Measurements from ENCODE around the gene SMPD3. TPM values are rescaled to one million over a fixed set of nuclear protein-coding genes. Genes with fewer than 3 reads are reported as not detected.

Gene SMPD3
- total and polyA plus RNA-seq, 9 of the 15 experiments (the other 6 are each of a cell fraction or from before 2014, with no cell fraction given): 0.03 to 1.2 (median 0.18) TPM

GRCh38 chr16:68486502-68487202 is 38.3 kb upstream of the SMPD3 start:
- in situ Hi-C loops (cut with MboI) (no loop called here), intact Hi-C loops (cut with micrococcal nuclease) (no loop called here)
- no peak overlapping the region for H3K9ac ChIP-seq (ENCODE audit: insufficient read depth in 1 of 2, low read depth in 2 of 2, low read length in 2 of 2)
- H3K4me3 ChIP-seq: no peak overlapping the region
- ATAC-seq (no peak), FAIRE-seq (no peak), DNase-seq (ENCODE audit: extremely low read depth in 1 of 4, low spot score in 3 of 4) (no peak)
- BruUV-seq (replicated peaks): no TSS peak
- no peaks in the 10 kb centered on the region for H3K9me1 ChIP-seq (ENCODE audit: control insufficient read depth, insufficient read depth, low read length)
- no peak overlapping the region for H2AFZ ChIP-seq (ENCODE audit: low read depth, low read length)
- no peak overlapping the region for H3K4me2 ChIP-seq (ENCODE audit: insufficient read depth, low read length)
- H4K20me1 ChIP-seq (replicated peaks; ENCODE audit: control insufficient read depth, insufficient read depth, low read length): no peaks in the 10 kb centered on the region; the same call in 1 of the 2 replicates
- H3K27ac ChIP-seq (ENCODE audit: extremely low read depth, low read depth, low read length): no peak overlapping the region
- ChIA-PET CTCF (ENCODE audit: low intra/inter-chr PET ratio) (no interaction called here), POLR2A (interaction anchor here (0.6 kb wide), 1 partner anchor 12 kb away, joined by 3 read pairs; no protein-coding TSS in a partner anchor)
- 0% methylated on average over 4 of the region's 4 CpGs for WGBS (ENCODE audit: insufficient coverage, low coverage, missing lambda C conversion rate)
- H3K79me2 ChIP-seq (ENCODE audit: control insufficient read depth, insufficient read depth, low read length): no peaks in the 10 kb centered on the region
- H3K27me3 ChIP-seq (ENCODE audit: control insufficient read depth in 2 of 2, insufficient read depth in 2 of 2, low read length in 2 of 2): peaks cover 2 to 40% of the 10 kb centered on the region in 2 experiments; a peak in 3 of 5 replicates
- no peaks in the 10 kb centered on the region for H3K36me3 ChIP-seq (ENCODE audit: control insufficient read depth, insufficient read depth, low read length)
- no peaks in the 10 kb centered on the region for H3K9me3 ChIP-seq (replicated peaks; ENCODE audit: control insufficient read depth, insufficient read depth, low read depth, low read length)
- H3K4me1 ChIP-seq (replicated peaks in 1 of 2; ENCODE audit: control insufficient read depth in 2 of 2, insufficient read depth in 2 of 2, low read length in 2 of 2): no peaks in the 10 kb centered on the region
- no peak for TF ChIP-seq HMGXB4 (CRISPR knock-in tag; IDR thresholded peaks at IDR 0.05)
- no peak for TF ChIP-seq SP1 (CRISPR knock-in tag; IDR thresholded peaks at IDR 0.05)
- no peak for TF ChIP-seq NFIC (IDR thresholded peaks at IDR 0.05)
- TF ChIP-seq MAFG (tag; conservative IDR thresholded peaks at IDR 0.05): no peak
- no peak for TF ChIP-seq ZNF280A (IDR thresholded peaks at IDR 0.05; ENCODE audit: low read depth, partially characterized antibody)
- TF ChIP-seq ZNF217 (CRISPR knock-in tag; IDR thresholded peaks at IDR 0.05): no peak
- TF ChIP-seq FOXA3 (CRISPR knock-in tag; conservative IDR thresholded peaks at IDR 0.05 in 1 of 2, IDR thresholded peaks at IDR 0.05 in 1 of 2): no peak
- TF ChIP-seq FOXK1 (CRISPR knock-in tag; IDR thresholded peaks at IDR 0.05; ENCODE audit: borderline replicate concordance): no peak
- no peak for TF ChIP-seq SMAD4 (CRISPR knock-in tag; conservative IDR thresholded peaks at IDR 0.05)
- TF ChIP-seq ZNF212 (CRISPR knock-in tag; IDR thresholded peaks at IDR 0.05): no peak
- TF ChIP-seq ARNT (IDR thresholded peaks at IDR 0.05): no peak
- no peak for TF ChIP-seq IRF1 (CRISPR knock-in tag; IDR thresholded peaks at IDR 0.05; ENCODE audit: borderline replicate concordance)
- TF ChIP-seq, protein P1, sequence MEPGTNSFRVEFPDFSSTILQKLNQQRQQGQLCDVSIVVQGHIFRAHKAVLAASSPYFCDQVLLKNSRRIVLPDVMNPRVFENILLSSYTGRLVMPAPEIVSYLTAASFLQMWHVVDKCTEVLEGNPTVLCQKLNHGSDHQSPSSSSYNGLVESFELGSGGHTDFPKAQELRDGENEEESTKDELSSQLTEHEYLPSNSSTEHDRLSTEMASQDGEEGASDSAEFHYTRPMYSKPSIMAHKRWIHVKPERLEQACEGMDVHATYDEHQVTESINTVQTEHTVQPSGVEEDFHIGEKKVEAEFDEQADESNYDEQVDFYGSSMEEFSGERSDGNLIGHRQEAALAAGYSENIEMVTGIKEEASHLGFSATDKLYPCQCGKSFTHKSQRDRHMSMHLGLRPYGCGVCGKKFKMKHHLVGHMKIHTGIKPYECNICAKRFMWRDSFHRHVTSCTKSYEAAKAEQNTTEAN (CRISPR knock-in tag; IDR thresholded peaks at IDR 0.05): no peak
- TF ChIP-seq ATF1 (CRISPR knock-in tag; IDR thresholded peaks at IDR 0.05): no peak
- no peak for TF ChIP-seq ATF1 (tag; IDR thresholded peaks at IDR 0.05)
